ENCODE results near the gene CMTR1. TPM values are rescaled to one million over a fixed set of nuclear protein-coding genes. Genes with fewer than 3 reads are reported as not detected.

The CMTR1 gene
- total RNA-seq, 1 experiment from 2014 or later: 28.7 TPM

- DNase-seq: no peak
- H3K27ac ChIP-seq (ENCODE audit: low read length): no peak overlapping the region
- no peaks in the 10 kb centered on the region for H3K79me2 ChIP-seq (ENCODE audit: low read length)
- H3K36me3 ChIP-seq (ENCODE audit: insufficient read depth, low read length): peaks cover 14% of the 10 kb centered on the region; the same call in 1 of the 2 replicates
- no peak overlapping the region for H2AFZ ChIP-seq (ENCODE audit: low read length)
- no peaks in the 10 kb centered on the region for H3K9me3 ChIP-seq (ENCODE audit: low read length)
- no peak overlapping the region for H3K4me2 ChIP-seq (ENCODE audit: low read depth, low read length, poor library complexity, severe bottlenecking)
- H3K27me3 ChIP-seq (ENCODE audit: low read length): no peaks in the 10 kb centered on the region
- H3K9me2 ChIP-seq (replicated peaks; ENCODE audit: insufficient read depth, low read length): no peaks in the 10 kb centered on the region
- H4K20me1 ChIP-seq (ENCODE audit: insufficient read depth, low read depth, low read length): no peaks in the 10 kb centered on the region
- H3K9ac ChIP-seq (ENCODE audit: low read length): no peak overlapping the region
- H3K4me1 ChIP-seq (ENCODE audit: low read length): no peaks in the 10 kb centered on the region
- no peak overlapping the region for H3K4me3 ChIP-seq (ENCODE audit: low read length)
Observed at GRCh38 chr6:37477656-37478435, 44.8 kb downstream of the CMTR1 start.

- no peaks in the 10 kb centered on the region for H3K4me1 ChIP-seq (ENCODE audit: low read length)
- H4K20me1 ChIP-seq (ENCODE audit: insufficient read depth, low read depth, low read length): no peaks in the 10 kb centered on the region
- H3K9ac ChIP-seq (ENCODE audit: low read length): no peak overlapping the region
- no peak overlapping the region for H3K4me2 ChIP-seq (ENCODE audit: low read depth, low read length, poor library complexity, severe bottlenecking)
- no peaks in the 10 kb centered on the region for H3K9me2 ChIP-seq (replicated peaks; ENCODE audit: insufficient read depth, low read length)
- peaks cover 11% of the 10 kb centered on the region; the same call in 1 of the 2 replicates for H3K36me3 ChIP-seq (ENCODE audit: insufficient read depth, low read length)
- H3K4me3 ChIP-seq (ENCODE audit: low read length): no peak overlapping the region
- no peaks in the 10 kb centered on the region for H3K9me3 ChIP-seq (ENCODE audit: low read length)
- no peak overlapping the region for H3K27ac ChIP-seq (ENCODE audit: low read length)
- no peak overlapping the region for H2AFZ ChIP-seq (ENCODE audit: low read length)
- H3K79me2 ChIP-seq (ENCODE audit: low read length): no peaks in the 10 kb centered on the region
- DNase-seq: no peak
- H3K27me3 ChIP-seq (ENCODE audit: low read length): no peaks in the 10 kb centered on the region
Observed at GRCh38 chr6:37478827-37479226, 45.8 kb downstream of the CMTR1 start.

GRCh38 chr6:37479266-37479854 lies 46.3 kb downstream of the CMTR1 start:
- Histone ChIP-seq H3K4me2 (ENCODE audit: low read depth, low read length, poor library complexity, severe bottlenecking) (no peak overlapping the region), H3K27me3 (ENCODE audit: low read length) (no peaks in the 10 kb centered on the region), H4K20me1 (ENCODE audit: insufficient read depth, low read depth, low read length) (no peaks in the 10 kb centered on the region), H3K36me3 (ENCODE audit: insufficient read depth, low read length) (peaks cover 6% of the 10 kb centered on the region; the same call in 1 of the 2 replicates), H3K9me3 (ENCODE audit: low read length) (no peaks in the 10 kb centered on the region), H3K27ac (ENCODE audit: low read length) (no peak overlapping the region), H3K79me2 (ENCODE audit: low read length) (no peaks in the 10 kb centered on the region), H3K4me1 (ENCODE audit: low read length) (no peaks in the 10 kb centered on the region), H3K4me3 (ENCODE audit: low read length) (no peak overlapping the region), H3K9me2 (replicated peaks; ENCODE audit: insufficient read depth, low read length) (no peaks in the 10 kb centered on the region), H3K9ac (ENCODE audit: low read length) (no peak overlapping the region), H2AFZ (ENCODE audit: low read length) (no peak overlapping the region)
- DNase-seq: no peak

- H4K20me1 ChIP-seq (ENCODE audit: insufficient read depth, low read depth, low read length): no peaks in the 10 kb centered on the region
- H3K9ac ChIP-seq (ENCODE audit: low read length): no peak overlapping the region
- H3K4me1 ChIP-seq (ENCODE audit: low read length): no peaks in the 10 kb centered on the region
- no peaks in the 10 kb centered on the region for H3K27me3 ChIP-seq (ENCODE audit: low read length)
- H3K27ac ChIP-seq (ENCODE audit: low read length): no peak overlapping the region
- no peak for DNase-seq
- H3K4me3 ChIP-seq (ENCODE audit: low read length): no peak overlapping the region
- H3K36me3 ChIP-seq (ENCODE audit: insufficient read depth, low read length): 0 out of 2 replicates have a peak, but pooled peaks cover 3% of the 10 kb centered on the region
- no peak overlapping the region for H2AFZ ChIP-seq (ENCODE audit: low read length)
- H3K9me2 ChIP-seq (replicated peaks; ENCODE audit: insufficient read depth, low read length): no peaks in the 10 kb centered on the region
- H3K9me3 ChIP-seq (ENCODE audit: low read length): no peaks in the 10 kb centered on the region
- H3K79me2 ChIP-seq (ENCODE audit: low read length): no peaks in the 10 kb centered on the region
- no peak overlapping the region for H3K4me2 ChIP-seq (ENCODE audit: low read depth, low read length, poor library complexity, severe bottlenecking)
Observed at GRCh38 chr6:37480118-37480736, 47.2 kb downstream of the CMTR1 start.

- H2AFZ ChIP-seq (ENCODE audit: low read length): no peak overlapping the region
- 0 out of 2 replicates have a peak, but pooled peaks cover 3% of the 10 kb centered on the region for H3K36me3 ChIP-seq (ENCODE audit: insufficient read depth, low read length)
- DNase-seq: no peak
- no peaks in the 10 kb centered on the region for H3K4me1 ChIP-seq (ENCODE audit: low read length)
- no peak overlapping the region for H3K27ac ChIP-seq (ENCODE audit: low read length)
- no peak overlapping the region for H3K9ac ChIP-seq (ENCODE audit: low read length)
- no peaks in the 10 kb centered on the region for H3K9me3 ChIP-seq (ENCODE audit: low read length)
- no peak overlapping the region for H3K4me3 ChIP-seq (ENCODE audit: low read length)
- H3K27me3 ChIP-seq (ENCODE audit: low read length): no peaks in the 10 kb centered on the region
- no peak overlapping the region for H3K4me2 ChIP-seq (ENCODE audit: low read depth, low read length, poor library complexity, severe bottlenecking)
- no peaks in the 10 kb centered on the region for H4K20me1 ChIP-seq (ENCODE audit: insufficient read depth, low read depth, low read length)
- no peaks in the 10 kb centered on the region for H3K9me2 ChIP-seq (replicated peaks; ENCODE audit: insufficient read depth, low read length)
- no peaks in the 10 kb centered on the region for H3K79me2 ChIP-seq (ENCODE audit: low read length)
Observed at GRCh38 chr6:37480951-37481534, 48.0 kb downstream of the CMTR1 start.

- Histone ChIP-seq H4K20me1 (ENCODE audit: insufficient read depth, low read depth, low read length) (no peaks in the 10 kb centered on the region), H3K9me2 (replicated peaks; ENCODE audit: insufficient read depth, low read length) (no peaks in the 10 kb centered on the region), H3K4me3 (ENCODE audit: low read length) (no peak overlapping the region), H3K36me3 (ENCODE audit: insufficient read depth, low read length) (0 out of 2 replicates have a peak, but pooled peaks cover 3% of the 10 kb centered on the region), H3K9ac (ENCODE audit: low read length) (no peak overlapping the region), H2AFZ (ENCODE audit: low read length) (no peak overlapping the region), H3K27ac (ENCODE audit: low read length) (no peak overlapping the region), H3K4me2 (ENCODE audit: low read depth, low read length, poor library complexity, severe bottlenecking) (no peak overlapping the region), H3K4me1 (ENCODE audit: low read length) (no peaks in the 10 kb centered on the region), H3K9me3 (ENCODE audit: low read length) (no peaks in the 10 kb centered on the region), H3K27me3 (ENCODE audit: low read length) (no peaks in the 10 kb centered on the region), H3K79me2 (ENCODE audit: low read length) (no peaks in the 10 kb centered on the region)
- no peak for DNase-seq
Observed at GRCh38 chr6:37481711-37482605, 48.9 kb downstream of the CMTR1 start.

GRCh38 chr6:37482606-37483251 lies 49.7 kb downstream of the CMTR1 start:
- H3K9me3 ChIP-seq (ENCODE audit: low read length): no peaks in the 10 kb centered on the region
- H3K9ac ChIP-seq (ENCODE audit: low read length): no peak overlapping the region
- no peak overlapping the region for H3K4me3 ChIP-seq (ENCODE audit: low read length)
- H3K36me3 ChIP-seq (ENCODE audit: insufficient read depth, low read length): 0 out of 2 replicates have a peak, but pooled peaks cover 3% of the 10 kb centered on the region
- no peak overlapping the region for H2AFZ ChIP-seq (ENCODE audit: low read length)
- H3K27me3 ChIP-seq (ENCODE audit: low read length): no peaks in the 10 kb centered on the region
- H3K4me1 ChIP-seq (ENCODE audit: low read length): no peaks in the 10 kb centered on the region
- H3K4me2 ChIP-seq (ENCODE audit: low read depth, low read length, poor library complexity, severe bottlenecking): no peak overlapping the region
- no peak for DNase-seq
- no peaks in the 10 kb centered on the region for H4K20me1 ChIP-seq (ENCODE audit: insufficient read depth, low read depth, low read length)
- no peak overlapping the region for H3K27ac ChIP-seq (ENCODE audit: low read length)
- no peaks in the 10 kb centered on the region for H3K9me2 ChIP-seq (replicated peaks; ENCODE audit: insufficient read depth, low read length)
- no peaks in the 10 kb centered on the region for H3K79me2 ChIP-seq (ENCODE audit: low read length)

Data from Karpas-422 (cell line).